MM.1S (cell line): ENCODE measurements around the gene PPP1R12C.

Experiments used
- DNase-seq: peaks from one replicate; pipeline ENCODE4 v3.0.0-alpha.2; 2015
- H2AFZ ChIP-seq: fragments of 300-600 bp; sonication (generic); 2 replicates; pipeline ENCODE4 v1.6.0; 2016; ENCODE audit warnings: antibody characterized with exemption, low read length
- H3F3A ChIP-seq: fragments of 300-600 bp; sonication (generic); 2 replicates; pipeline ENCODE4 v1.6.1; 2016; ENCODE audit warnings: mild to moderate bottlenecking, antibody characterized with exemption, low read length, moderate library complexity, mixed read lengths; ENCODE audit not compliant: insufficient read depth
- H3K27ac ChIP-seq: fragments of 300-600 bp; sonication (generic); 2 replicates; pipeline ENCODE4 v1.5.1; 2016; ENCODE audit warnings: mild to moderate bottlenecking, low read length
- H3K27me3 ChIP-seq: fragments of 300-600 bp; sonication (generic); replicated peaks from 2 replicates; pipeline ENCODE4 v1.6.0; 2016; ENCODE audit warnings: low read length; ENCODE audit not compliant: insufficient read depth
- H3K36me3 ChIP-seq: fragments of 300-600 bp; sonication (generic); replicated peaks from 2 replicates; pipeline ENCODE4 v1.6.1; 2016; ENCODE audit warnings: mild to moderate bottlenecking, low read length, mixed read lengths; ENCODE audit not compliant: insufficient read depth
- H3K4me1 ChIP-seq: fragments of 300-600 bp; sonication (generic); 2 replicates; pipeline ENCODE4 v1.6.1; 2016; ENCODE audit warnings: low read length, mixed read lengths
- H3K4me2 ChIP-seq: fragments of 300-600 bp; sonication (generic); 2 replicates; pipeline ENCODE4 v1.6.0; 2016; ENCODE audit warnings: low read depth, low read length
- H3K4me3 ChIP-seq: fragments of 300-600 bp; sonication (generic); 2 replicates; pipeline ENCODE4 v1.5.1; 2016; ENCODE audit warnings: low read length, mixed read lengths
- H3K79me2 ChIP-seq: fragments of 300-600 bp; sonication (generic); 2 replicates; pipeline ENCODE4 v1.6.1; 2016; ENCODE audit warnings: mixed run types, low read length, mixed read lengths
- H3K9ac ChIP-seq: fragments of 300-600 bp; sonication (generic); 2 replicates; pipeline ENCODE4 v1.6.1; 2016; ENCODE audit warnings: low read length, mixed read lengths
- H3K9me2 ChIP-seq: fragments of 300-600 bp; sonication (generic); replicated peaks from 2 replicates; pipeline ENCODE4 v1.6.1; 2016; ENCODE audit warnings: mild to moderate bottlenecking, low read length, mixed read lengths; ENCODE audit not compliant: insufficient read depth
- H3K9me3 ChIP-seq: fragments of 300-600 bp; sonication (generic); replicated peaks from 2 replicates; pipeline ENCODE4 v1.6.1; 2016; ENCODE audit warnings: mild to moderate bottlenecking, low read length, mixed read lengths; ENCODE audit not compliant: insufficient read depth
- H4K20me1 ChIP-seq: fragments of 300-600 bp; sonication (generic); 2 replicates; pipeline ENCODE4 v1.6.1; 2016; ENCODE audit warnings: mild to moderate bottlenecking, low read length, moderate library complexity, mixed read lengths; ENCODE audit not compliant: insufficient read depth
- EZH2 ChIP-seq: fragments of 300-600 bp; sonication (generic); optimal IDR thresholded peaks from 2 replicates; pipeline ENCODE3; 2017; ENCODE audit warnings: low read depth, mild to moderate bottlenecking, antibody characterized with exemption, low read length, mixed read lengths
- EZH2phosphoT487 ChIP-seq: fragments of 300-600 bp; sonication (generic); IDR thresholded peaks from 2 replicates; pipeline ENCODE4 v1.6.1; 2018; ENCODE audit warnings: antibody characterized with exemption, low read length
- TF ChIP-seq, protein P1 (sequence below): fragments of 300-600 bp; sonication (generic); IDR thresholded peaks from 2 replicates; pipeline ENCODE4 v1.5.1; 2016; ENCODE audit warnings: antibody characterized with exemption, low read length, mixed read lengths

The PPP1R12C gene

DNA sequence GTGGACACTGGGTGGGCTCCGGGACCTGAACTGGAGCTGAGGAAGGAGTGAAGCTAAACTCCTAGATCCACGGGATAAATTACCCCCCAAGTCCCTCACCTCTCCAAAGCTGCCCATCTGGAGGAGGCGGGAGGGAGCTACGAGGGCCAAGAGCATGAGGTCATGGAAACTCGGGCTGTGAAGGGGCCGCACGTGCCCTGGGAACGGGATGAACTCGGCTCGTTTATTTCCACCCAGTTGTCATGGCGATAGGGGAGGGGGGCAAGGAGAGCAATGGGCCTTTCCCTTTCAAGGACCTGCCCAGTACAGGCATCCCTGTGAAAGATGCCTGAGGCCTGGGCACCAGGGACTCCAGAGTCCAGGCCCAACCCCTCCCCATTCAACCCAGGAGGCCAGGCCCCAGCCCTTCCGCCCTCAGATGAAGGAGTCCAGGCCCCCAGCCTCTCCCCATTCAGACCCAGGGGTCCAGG is 3.8 kb downstream of the PPP1R12C start:
- peaks cover 10% of the 10 kb centered on the region; the same call in 1 of the 2 replicates for H3K4me1 ChIP-seq
- H3K4me3 ChIP-seq: no peak overlapping the region
- H3K36me3 ChIP-seq: no peaks in the 10 kb centered on the region
- peaks cover 1% of the 10 kb centered on the region; the same call in 1 of the 2 replicates for H3K27me3 ChIP-seq
- no peak for TF ChIP-seq EZH2
- TF ChIP-seq, protein P1, sequence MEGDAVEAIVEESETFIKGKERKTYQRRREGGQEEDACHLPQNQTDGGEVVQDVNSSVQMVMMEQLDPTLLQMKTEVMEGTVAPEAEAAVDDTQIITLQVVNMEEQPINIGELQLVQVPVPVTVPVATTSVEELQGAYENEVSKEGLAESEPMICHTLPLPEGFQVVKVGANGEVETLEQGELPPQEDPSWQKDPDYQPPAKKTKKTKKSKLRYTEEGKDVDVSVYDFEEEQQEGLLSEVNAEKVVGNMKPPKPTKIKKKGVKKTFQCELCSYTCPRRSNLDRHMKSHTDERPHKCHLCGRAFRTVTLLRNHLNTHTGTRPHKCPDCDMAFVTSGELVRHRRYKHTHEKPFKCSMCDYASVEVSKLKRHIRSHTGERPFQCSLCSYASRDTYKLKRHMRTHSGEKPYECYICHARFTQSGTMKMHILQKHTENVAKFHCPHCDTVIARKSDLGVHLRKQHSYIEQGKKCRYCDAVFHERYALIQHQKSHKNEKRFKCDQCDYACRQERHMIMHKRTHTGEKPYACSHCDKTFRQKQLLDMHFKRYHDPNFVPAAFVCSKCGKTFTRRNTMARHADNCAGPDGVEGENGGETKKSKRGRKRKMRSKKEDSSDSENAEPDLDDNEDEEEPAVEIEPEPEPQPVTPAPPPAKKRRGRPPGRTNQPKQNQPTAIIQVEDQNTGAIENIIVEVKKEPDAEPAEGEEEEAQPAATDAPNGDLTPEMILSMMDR: no peak
- no peak for TF ChIP-seq EZH2phosphoT487
- H3K79me2 ChIP-seq: peaks cover 56% of the 10 kb centered on the region
- no peak overlapping the region for H3K27ac ChIP-seq
- no peak overlapping the region for H3K4me2 ChIP-seq
- no peaks in the 10 kb centered on the region for H3K9me3 ChIP-seq
- H3F3A ChIP-seq: 0 out of 2 replicates have a peak, but pooled peaks cover 4% of the 10 kb centered on the region
- no peaks in the 10 kb centered on the region for H4K20me1 ChIP-seq
- no peak overlapping the region for H2AFZ ChIP-seq
- DNase-seq: no peak
- H3K9ac ChIP-seq: no peak overlapping the region
- H3K9me2 ChIP-seq: no peaks in the 10 kb centered on the region

- H3K4me2 ChIP-seq: no peak overlapping the region
- no peak for DNase-seq
- H3K9me3 ChIP-seq: no peaks in the 10 kb centered on the region
- no peak overlapping the region for H3K27ac ChIP-seq
- peaks cover 56% of the 10 kb centered on the region for H3K79me2 ChIP-seq
- H3K4me3 ChIP-seq: no peak overlapping the region
- no peak overlapping the region for H3K9ac ChIP-seq
- H3F3A ChIP-seq: 0 out of 2 replicates have a peak, but pooled peaks cover 4% of the 10 kb centered on the region
- H3K36me3 ChIP-seq: no peaks in the 10 kb centered on the region
- no peak overlapping the region for H2AFZ ChIP-seq
- H3K9me2 ChIP-seq: no peaks in the 10 kb centered on the region
- no peaks in the 10 kb centered on the region for H4K20me1 ChIP-seq
- H3K4me1 ChIP-seq: peaks cover 7% of the 10 kb centered on the region; the same call in 1 of the 2 replicates
- no peaks in the 10 kb centered on the region for H3K27me3 ChIP-seq
- TF ChIP-seq EZH2 (no peak), EZH2phosphoT487 (no peak)
- TF ChIP-seq, protein P1: no peak
Observed at GRCh38 chr19:55112777-55113569, 4.5 kb downstream of the PPP1R12C start.

DNA sequence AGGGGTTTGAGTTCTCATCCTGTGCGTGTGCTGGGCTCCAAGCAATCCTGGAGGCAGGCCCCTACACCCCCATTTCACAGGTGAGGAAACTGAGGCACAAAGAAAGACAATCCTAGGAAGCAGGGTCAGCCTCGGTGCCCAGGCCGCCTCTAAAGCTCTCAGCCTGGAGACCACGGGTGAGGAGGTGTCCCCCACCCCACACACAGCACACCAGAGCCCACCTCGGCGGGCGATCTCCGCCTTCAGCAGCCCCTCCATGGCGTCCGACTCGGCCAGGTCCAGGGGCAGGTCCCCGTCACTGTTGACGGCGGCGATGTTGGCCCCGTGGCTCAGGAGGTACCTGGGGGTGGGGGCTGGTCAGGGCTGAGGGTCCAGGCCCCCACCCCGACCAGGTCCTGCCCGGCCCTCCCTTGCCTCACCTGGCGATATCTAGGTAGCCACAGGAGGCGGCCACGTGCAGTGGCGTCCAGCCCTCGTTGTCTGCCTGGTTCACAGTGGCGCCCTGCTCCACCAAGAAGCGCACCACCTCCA is 5.1 kb downstream of the PPP1R12C start:
- H3K36me3 ChIP-seq: no peaks in the 10 kb centered on the region
- no peak for DNase-seq
- TF ChIP-seq EZH2 (no peak), EZH2phosphoT487 (no peak)
- TF ChIP-seq, protein P1: no peak
- no peaks in the 10 kb centered on the region for H3K9me3 ChIP-seq
- no peak overlapping the region for H3K4me2 ChIP-seq
- H3K9ac ChIP-seq: no peak overlapping the region
- H3K4me3 ChIP-seq: no peak overlapping the region
- H3K27me3 ChIP-seq: no peaks in the 10 kb centered on the region
- H4K20me1 ChIP-seq: no peaks in the 10 kb centered on the region
- H3K79me2 ChIP-seq: peaks cover 56% of the 10 kb centered on the region
- 0 out of 2 replicates have a peak, but pooled peaks cover 4% of the 10 kb centered on the region for H3F3A ChIP-seq
- no peak overlapping the region for H2AFZ ChIP-seq
- H3K27ac ChIP-seq: no peak overlapping the region
- no peaks in the 10 kb centered on the region for H3K9me2 ChIP-seq
- H3K4me1 ChIP-seq: peaks cover 7% of the 10 kb centered on the region; the same call in 1 of the 2 replicates
